Femur (tissue), 1 donor: ENCODE data around the gene ZNF503.

Experiments
- DNase-seq: peaks from one replicate; pipeline ENCODE4 v3.0.0-alpha.2; 2017

Gene ZNF503

GRCh38 chr10:75401569-75402485 lies at the start of gene ZNF503:
Gene ZNF503, minus strand, starts transcription at chr10:75401764. Its CDS starts 345 bp downstream, at chr10:75401419.
- peak; percentile 98 for DNase-seq

GRCh38 chr10:75450644-75451640 lies 49.4 kb upstream of the ZNF503 start:
- no peak for DNase-seq

- no peak for DNase-seq
Observed at GRCh38 chr10:75450075-75450445, 48.5 kb upstream of the ZNF503 start.

DNA sequence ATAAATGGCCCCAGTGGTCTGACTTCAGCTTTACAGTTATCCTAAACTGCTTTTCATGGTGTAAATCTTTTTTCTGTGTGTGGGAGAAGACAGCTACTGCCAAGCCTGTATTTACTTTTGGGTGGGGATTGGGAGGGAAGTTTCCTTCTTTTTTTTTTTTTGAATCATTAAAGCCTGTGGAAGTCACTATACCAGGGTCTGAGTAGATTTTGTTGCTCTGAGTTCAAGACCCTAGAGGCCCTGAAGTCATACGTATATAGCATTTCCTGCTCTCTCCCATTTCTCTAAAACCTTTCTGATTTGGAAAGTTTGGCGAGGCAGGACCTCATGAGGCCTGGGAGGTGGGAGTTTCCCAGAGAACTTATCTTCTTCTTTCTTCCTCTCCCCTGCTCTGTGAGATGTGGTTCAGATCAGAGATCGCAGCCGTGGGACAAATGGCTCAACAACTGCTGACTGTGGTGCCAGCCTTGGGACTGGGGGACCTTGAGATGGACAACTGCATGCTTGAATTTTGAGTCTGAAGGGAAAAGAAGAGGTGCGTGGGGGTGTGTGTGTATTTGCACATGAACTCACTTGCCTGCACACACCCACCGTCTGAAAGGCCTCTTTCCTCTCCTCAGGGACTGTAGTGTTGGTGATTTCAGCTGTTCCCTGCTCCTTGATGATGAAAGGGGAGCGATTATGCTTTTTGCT lies 48.0 kb upstream of the ZNF503 start:
- DNase-seq: peak; percentile 31

- no peak for DNase-seq
Observed at GRCh38 chr10:75448166-75448565, 46.6 kb upstream of the ZNF503 start.

DNA sequence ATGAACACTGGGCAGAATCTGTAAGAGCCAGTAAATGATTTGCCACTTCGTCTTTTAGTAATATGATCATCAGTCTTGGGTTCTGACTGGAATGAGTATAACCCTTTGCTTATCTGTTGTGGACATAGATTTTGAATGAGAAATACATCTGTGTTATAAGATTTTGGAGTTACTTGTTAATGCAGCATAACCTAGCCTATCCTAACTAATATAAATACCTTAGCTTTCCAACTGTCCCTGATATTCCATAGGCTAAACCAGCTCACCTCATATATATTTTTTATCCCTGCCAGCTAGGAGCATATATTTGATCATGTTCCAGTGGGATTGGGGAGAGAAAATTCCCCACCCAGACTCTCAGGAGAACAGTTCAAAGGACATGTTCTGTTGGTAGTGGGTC lies 44.9 kb upstream of the ZNF503 start:
- DNase-seq: no peak

DNA sequence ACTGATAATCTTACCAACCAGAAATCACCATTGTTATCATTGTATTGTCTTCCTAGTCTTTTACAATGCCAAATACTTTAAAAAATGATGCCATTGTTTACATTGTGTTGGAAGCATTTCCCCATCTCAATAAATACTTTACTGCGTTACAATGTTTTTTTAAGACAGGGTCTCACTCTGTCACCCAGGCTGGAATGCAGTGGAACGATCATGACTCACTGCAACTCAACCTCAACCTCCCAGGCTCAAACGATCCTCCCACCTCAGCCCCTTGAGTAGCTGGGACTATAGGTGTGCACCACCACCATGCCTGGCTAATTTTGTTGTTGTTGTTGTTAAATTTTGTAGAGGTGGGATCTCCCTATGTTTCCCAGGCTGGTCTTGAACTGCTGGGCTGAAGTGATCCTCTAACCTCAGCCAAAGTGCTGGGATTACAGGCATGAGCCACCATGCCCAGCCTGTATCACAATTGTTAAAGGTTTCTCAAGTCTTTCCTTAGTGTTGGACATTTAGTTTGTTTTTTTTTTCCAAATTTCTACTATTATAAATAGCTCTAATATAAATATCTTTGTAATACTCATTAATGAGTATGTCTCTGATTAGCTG lies 43.3 kb upstream of the ZNF503 start:
- no peak for DNase-seq

DNA sequence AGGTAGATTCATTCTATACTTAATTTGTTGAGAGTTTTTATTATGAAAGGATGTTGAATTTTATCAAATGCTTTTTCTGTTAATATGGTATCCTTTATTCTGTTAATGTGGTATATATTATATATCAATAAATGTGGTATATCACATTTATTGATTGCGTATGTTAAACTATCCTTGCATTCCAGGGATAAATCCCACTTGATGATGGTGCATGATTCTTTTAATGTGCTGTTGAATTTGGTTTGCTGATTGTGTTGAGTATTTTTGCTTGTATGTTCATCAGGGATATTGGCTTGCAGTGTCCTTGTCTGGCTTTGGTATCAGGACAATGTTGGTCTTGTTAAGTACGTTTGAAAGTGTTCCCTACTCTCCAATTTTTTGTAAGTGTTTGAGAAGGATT lies 41.8 kb upstream of the ZNF503 start:
- DNase-seq: no peak

- DNase-seq: no peak
Observed at GRCh38 chr10:75441682-75442081, 40.1 kb upstream of the ZNF503 start.

DNA sequence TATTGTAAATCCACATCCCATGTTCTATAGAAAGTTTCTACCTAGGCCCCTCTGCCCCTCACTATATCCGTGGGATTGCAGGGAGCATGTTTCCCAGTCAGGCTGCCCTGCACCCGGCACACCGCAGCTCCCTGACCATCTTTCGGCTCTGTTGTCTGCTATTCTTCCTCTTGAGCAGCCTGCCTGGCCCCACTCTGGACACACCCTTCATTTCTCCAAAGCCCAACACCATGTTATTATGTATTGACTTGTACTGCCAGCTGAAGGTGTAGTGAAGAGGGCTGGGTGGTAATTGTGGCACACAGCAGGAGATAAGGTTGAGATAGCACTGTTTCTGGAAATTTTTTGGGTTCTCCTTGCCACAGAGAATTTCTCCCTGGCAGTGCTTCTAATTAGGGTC lies 39.6 kb upstream of the ZNF503 start:
- DNase-seq: no peak

- DNase-seq: no peak
Observed at GRCh38 chr10:75440271-75440793, 38.8 kb upstream of the ZNF503 start.

- no peak for DNase-seq
Observed at GRCh38 chr10:75439811-75440210, 38.2 kb upstream of the ZNF503 start.

DNA sequence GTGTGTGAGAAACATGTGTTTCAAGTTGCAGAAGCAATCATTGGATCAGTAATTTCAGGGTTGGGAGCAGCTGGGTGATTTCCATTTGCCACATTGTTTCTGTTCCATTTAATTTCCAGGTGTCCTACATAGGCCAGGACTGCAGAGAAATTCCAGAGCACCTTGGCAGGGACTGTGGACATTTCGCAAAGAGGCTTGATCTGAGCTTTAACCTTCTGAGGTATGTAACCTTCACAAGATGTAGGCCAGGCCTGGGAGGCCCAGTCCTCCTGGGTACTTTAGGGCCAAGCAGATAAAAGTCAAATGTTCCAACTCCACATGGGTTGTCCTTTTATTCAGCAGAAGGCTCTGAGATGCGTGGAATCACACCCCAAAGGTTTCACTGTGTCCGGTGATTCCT lies 36.7 kb upstream of the ZNF503 start:
- DNase-seq: no peak

DNA sequence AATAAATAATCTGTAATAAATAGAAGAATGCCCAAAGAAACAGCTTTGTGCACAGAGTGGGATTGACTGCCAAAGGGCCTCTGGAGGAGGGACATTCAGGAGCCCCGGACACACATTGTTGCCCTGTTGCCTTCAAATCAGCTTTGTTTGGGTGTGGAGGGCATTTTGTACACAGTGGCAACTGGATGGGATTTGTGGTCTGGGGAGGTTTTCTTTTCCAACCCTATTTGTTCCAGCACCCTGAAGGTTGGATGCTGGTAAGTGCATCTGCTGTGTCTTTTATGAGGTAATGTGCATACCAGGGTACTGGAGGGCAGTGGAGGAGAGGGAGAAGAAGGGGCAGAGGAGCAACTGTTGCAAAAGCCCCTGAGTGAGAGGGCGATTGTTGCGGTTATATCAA lies 36.1 kb upstream of the ZNF503 start:
- no peak for DNase-seq

- DNase-seq: no peak
Observed at GRCh38 chr10:75436896-75437295, 35.3 kb upstream of the ZNF503 start.

DNA sequence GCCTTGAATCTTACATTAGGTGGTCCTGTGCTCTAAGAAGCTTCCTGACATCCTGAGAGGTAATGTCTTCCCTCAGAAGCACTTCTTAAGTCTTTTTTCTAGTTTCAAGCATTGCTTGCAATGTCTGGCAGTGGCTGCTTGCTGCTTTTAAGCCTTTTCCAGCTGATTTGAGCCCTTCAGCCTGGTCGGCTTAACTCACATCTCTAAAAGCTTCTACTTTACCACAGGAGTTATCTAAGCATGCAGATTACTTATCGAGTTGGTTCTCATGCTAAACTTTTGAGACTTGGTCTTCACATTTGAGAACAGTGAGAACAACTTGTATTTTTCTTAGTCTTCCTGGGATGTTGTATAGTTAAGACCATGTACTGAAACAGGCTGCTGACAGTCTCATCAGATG lies 33.7 kb upstream of the ZNF503 start:
- DNase-seq: no peak

DNA sequence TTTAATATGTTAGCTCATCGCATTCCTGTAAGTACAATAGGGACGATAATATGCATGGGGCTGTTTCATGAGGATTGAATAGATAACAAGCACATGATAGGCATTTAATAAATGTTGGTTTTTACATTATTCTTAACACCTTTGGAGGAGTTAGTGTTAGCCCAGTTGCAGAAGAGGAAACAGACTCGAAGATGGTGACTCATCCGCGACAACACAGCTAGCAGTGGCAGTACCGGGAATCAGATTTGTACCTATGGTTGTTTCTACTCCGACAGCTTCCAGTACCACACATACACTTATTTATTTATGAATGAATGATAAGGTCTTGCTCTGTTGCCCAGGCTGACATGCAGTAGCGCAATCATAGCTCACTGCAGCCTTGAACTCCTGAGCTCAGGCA lies 32.7 kb upstream of the ZNF503 start:
- DNase-seq: no peak

DNA sequence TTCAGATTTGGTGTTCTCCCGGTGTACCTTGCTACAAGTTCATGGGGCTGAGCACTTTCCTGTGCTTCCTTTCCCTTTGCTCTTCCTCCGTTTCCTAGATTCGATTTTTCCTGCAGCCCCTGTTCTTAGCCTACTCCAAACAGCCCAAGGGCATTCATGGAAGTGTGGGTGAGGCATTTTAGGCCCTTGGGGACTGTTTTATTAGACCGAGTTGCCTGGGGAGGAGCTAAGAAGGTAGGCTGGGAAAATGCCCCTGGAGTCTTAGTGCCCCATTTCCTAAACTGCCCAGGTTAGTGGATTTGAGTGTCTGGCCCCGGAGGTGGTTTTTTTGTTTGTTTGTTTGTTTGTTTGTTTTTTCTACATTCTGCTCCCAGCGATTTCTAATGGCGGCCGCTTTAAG lies 31.7 kb upstream of the ZNF503 start:
- no peak for DNase-seq

- no peak for DNase-seq
Observed at GRCh38 chr10:75432763-75433162, 31.2 kb upstream of the ZNF503 start.

GRCh38 chr10:75432176-75432575 lies 30.6 kb upstream of the ZNF503 start:
- no peak for DNase-seq

GRCh38 chr10:75431180-75432111 lies 29.9 kb upstream of the ZNF503 start, which contains the start of gene LRMDA:
Gene LRMDA, plus strand, starts transcription at chr10:75431624.
- DNase-seq: peak; percentile 52
